ENCODE results near the gene CHST14.

DNA sequence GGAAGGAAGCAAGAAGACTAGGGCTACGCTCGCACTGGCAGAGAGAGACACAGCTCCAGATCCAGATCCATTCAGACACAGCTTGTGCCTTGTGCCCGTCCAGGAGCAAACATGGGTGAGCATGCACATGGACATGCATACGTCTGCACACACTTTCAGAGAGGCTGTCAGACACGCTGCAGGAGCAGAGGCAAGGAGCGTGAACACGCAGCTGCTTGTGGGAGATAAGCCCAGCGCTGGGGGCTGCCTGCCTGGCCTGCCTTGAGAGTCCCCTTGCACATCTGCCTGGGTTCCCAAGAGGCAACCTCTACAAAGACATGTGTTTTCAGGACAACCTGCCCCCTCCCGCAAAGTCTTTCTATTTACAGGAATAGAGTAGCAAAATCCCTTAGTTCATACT, 43.6 kb upstream of the CHST14 start:
- TF ChIP-seq, protein P1, sequence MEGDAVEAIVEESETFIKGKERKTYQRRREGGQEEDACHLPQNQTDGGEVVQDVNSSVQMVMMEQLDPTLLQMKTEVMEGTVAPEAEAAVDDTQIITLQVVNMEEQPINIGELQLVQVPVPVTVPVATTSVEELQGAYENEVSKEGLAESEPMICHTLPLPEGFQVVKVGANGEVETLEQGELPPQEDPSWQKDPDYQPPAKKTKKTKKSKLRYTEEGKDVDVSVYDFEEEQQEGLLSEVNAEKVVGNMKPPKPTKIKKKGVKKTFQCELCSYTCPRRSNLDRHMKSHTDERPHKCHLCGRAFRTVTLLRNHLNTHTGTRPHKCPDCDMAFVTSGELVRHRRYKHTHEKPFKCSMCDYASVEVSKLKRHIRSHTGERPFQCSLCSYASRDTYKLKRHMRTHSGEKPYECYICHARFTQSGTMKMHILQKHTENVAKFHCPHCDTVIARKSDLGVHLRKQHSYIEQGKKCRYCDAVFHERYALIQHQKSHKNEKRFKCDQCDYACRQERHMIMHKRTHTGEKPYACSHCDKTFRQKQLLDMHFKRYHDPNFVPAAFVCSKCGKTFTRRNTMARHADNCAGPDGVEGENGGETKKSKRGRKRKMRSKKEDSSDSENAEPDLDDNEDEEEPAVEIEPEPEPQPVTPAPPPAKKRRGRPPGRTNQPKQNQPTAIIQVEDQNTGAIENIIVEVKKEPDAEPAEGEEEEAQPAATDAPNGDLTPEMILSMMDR (conservative IDR thresholded peaks at IDR 0.05; ENCODE audit: low read depth, low read length): no peak
- no peak for TF ChIP-seq EZH2 (IDR thresholded peaks at IDR 0.05; ENCODE audit: borderline replicate concordance, low read depth, low read length, poor library complexity, severe bottlenecking)
